Choroid plexus epithelial cell (primary cell): Measurements from ENCODE around the gene DYNC1H1.

Source experiments
- DNase-seq: peaks from one replicate; pipeline ENCODE4 v3.0.0-alpha.2; 2010; ENCODE audit warnings: low read depth
- H3K4me3 ChIP-seq: 2 replicates; pipeline ENCODE4 v1.5.1; 2011; ENCODE audit warnings: low read depth, mild to moderate bottlenecking, control low read depth, low read length, moderate library complexity
- TF ChIP-seq, protein P1 (sequence below): conservative IDR thresholded peaks from 2 replicates; pipeline ENCODE4 v1.5.1; 2011; ENCODE audit warnings: low read depth, mild to moderate bottlenecking, control low read depth, inconsistent platforms, low read length, moderate library complexity

Gene DYNC1H1

DNA sequence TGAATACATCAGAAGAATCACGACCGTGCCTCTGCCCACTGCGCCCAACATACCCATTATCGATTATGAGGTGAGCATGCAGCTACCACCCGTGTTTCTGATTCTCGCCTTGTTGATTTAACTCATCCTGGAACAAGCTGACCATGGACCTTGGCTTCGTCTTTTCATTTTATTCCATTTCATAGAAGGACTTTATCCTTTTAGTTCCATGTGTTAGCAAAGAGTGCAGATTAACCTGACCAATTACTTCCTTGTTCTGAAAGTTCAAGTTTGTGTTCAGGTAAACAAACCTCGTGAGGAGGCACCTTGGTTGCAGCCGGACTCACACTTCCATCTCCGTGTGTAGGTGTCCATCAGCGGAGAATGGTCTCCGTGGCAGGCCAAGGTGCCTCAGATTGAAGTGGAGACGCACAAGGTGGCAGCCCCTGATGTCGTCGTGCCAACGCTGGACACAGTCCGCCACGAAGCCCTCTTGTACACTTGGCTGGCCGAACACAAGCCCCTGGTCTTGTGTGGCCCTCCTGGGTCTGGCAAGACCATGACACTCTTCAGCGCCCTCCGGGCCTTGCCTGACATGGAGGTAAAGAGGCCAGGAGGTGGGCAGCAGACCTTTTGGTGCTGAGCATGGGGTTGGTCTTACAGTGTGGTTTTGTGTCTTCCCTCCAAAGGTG, 52.2 kb downstream of the DYNC1H1 start:
- H3K4me3 ChIP-seq = no peak overlapping the region
- DNase-seq = no peak
- TF ChIP-seq, protein P1, sequence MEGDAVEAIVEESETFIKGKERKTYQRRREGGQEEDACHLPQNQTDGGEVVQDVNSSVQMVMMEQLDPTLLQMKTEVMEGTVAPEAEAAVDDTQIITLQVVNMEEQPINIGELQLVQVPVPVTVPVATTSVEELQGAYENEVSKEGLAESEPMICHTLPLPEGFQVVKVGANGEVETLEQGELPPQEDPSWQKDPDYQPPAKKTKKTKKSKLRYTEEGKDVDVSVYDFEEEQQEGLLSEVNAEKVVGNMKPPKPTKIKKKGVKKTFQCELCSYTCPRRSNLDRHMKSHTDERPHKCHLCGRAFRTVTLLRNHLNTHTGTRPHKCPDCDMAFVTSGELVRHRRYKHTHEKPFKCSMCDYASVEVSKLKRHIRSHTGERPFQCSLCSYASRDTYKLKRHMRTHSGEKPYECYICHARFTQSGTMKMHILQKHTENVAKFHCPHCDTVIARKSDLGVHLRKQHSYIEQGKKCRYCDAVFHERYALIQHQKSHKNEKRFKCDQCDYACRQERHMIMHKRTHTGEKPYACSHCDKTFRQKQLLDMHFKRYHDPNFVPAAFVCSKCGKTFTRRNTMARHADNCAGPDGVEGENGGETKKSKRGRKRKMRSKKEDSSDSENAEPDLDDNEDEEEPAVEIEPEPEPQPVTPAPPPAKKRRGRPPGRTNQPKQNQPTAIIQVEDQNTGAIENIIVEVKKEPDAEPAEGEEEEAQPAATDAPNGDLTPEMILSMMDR = no peak

GRCh38 chr14:102018251-102018650, 53.9 kb downstream of the DYNC1H1 start:
- TF ChIP-seq, protein P1 = no peak
- no peak for DNase-seq
- no peak overlapping the region for H3K4me3 ChIP-seq

DNA sequence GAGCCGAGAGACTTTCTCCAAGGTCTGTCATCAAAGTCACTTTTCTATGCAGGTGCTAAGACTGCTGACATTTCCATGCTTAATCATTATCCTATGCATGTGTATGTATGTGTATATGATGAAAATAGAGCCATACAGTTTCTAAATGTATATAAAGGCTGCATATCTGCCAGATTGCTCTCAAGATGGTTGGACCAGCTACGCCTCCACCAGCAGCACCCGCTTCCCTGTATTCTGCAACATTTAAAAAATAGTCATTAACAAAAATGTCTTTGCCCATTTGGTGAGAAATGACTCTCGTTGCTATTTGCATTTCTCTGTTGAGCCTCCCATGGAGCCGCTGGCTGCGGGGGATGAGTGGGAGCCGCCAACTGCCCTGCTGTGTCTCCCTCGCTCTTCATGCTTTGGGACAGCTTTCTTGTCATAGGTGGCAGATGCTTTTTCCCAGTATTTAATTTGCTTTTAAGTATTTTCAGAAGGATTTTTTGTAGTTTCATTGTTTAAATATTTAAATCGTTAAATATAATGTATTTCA, 54.7 kb downstream of the DYNC1H1 start:
- TF ChIP-seq, protein P1 = no peak
- H3K4me3 ChIP-seq = no peak overlapping the region
- no peak for DNase-seq

- peak; percentile 77 for DNase-seq
- H3K4me3 ChIP-seq = no peak overlapping the region
- TF ChIP-seq, protein P1 = no peak
These were observed 55.9 kb downstream of the DYNC1H1 start for GRCh38 chr14:102020058-102020971.

- TF ChIP-seq, protein P1 = no peak
- H3K4me3 ChIP-seq = no peak overlapping the region
- no peak for DNase-seq
These were observed 62.6 kb downstream of the DYNC1H1 start for GRCh38 chr14:102026934-102027333.

DNA sequence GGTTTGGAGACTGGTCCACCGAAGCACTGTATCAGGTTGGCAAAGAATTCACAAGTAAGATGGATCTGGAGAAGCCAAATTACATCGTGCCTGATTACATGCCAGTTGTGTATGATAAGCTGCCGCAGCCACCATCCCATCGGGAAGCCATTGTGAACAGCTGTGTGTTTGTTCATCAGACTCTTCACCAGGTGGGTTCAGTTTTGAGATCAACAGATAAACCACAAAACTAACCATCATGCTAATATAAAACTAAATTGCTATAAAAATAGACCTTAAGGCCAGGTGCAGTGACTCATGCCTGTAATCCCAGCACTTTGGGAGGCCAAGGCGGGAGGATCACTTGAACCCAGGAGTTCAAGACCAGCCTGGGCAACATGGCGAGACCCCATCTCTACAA, 63.6 kb downstream of the DYNC1H1 start:
- H3K4me3 ChIP-seq = no peak overlapping the region
- TF ChIP-seq, protein P1 = no peak
- no peak for DNase-seq
